Suppressor macrophage treated with lipopolysaccharide for 1 hour (primary cell): ENCODE results near the gene CTTN.
A peak's percentile ranks its signal among the peaks of the same experiment; 100 is the strongest.

Source experiments
- DNase-seq, 3 donors: peaks; one replicate each; pipeline ENCODE4 v3.0.0-alpha.2; 2020 to 2022

The CTTN gene

DNA sequence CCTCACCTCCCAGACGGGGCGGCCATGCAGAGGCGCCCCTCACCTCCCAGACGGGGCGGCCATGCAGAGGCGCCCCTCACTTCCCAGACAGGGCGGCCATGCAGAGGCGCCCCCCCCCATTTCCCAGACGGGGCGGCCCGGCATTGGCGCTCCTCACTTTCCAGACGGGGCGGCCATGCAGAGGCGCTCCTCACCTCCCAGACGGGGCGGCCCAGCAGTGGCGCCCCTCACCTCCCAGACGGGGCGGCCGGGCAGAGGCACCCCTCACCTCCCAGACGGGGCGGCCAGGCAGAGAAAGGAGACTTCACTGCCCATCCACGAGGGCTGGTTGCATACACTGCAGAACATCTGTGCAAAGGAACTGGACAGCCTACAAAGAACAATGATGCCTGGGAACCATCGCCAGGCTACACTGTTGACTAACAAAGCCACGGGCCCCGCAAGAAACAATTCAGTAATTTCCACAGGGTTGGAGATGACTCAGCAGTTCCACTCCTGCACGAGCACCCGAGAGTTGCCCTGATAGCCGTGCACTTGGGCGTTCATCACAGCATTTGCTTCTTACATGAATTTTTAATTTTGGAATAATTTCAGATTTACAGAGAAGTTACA lies 58.7 kb downstream of the CTTN start:
- peak; percentile 32 to 48 (median 47) for DNase-seq

DNA sequence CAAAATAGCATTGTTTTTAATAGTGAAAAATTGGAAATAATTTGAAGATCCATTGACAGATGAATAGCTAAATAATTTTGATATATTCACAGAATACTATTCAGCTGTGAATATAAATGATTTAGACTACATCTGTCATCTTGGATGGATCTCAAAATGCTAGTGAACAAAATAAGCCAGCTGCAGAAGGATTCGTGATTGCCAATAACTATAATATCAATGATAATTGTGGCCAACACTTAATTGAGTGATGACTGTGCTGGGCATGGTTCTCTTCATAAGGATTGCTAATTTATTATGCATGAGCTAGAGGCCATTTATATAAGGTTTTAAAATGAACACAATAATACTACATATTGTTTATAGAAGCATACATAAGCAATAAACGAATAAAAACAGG lies 60.4 kb downstream of the CTTN start:
- DNase-seq: no peak

GRCh38 chr11:70460111-70460510 lies 61.8 kb downstream of the CTTN start:
- no peak for DNase-seq

- no peak for DNase-seq
Observed at GRCh38 chr11:70460964-70461363, 62.6 kb downstream of the CTTN start.

GRCh38 chr11:70462818-70463477 lies 64.6 kb downstream of the CTTN start:
- no peak for DNase-seq

GRCh38 chr11:70463478-70464255 lies 65.3 kb downstream of the CTTN start:
- no peak for DNase-seq

DNA sequence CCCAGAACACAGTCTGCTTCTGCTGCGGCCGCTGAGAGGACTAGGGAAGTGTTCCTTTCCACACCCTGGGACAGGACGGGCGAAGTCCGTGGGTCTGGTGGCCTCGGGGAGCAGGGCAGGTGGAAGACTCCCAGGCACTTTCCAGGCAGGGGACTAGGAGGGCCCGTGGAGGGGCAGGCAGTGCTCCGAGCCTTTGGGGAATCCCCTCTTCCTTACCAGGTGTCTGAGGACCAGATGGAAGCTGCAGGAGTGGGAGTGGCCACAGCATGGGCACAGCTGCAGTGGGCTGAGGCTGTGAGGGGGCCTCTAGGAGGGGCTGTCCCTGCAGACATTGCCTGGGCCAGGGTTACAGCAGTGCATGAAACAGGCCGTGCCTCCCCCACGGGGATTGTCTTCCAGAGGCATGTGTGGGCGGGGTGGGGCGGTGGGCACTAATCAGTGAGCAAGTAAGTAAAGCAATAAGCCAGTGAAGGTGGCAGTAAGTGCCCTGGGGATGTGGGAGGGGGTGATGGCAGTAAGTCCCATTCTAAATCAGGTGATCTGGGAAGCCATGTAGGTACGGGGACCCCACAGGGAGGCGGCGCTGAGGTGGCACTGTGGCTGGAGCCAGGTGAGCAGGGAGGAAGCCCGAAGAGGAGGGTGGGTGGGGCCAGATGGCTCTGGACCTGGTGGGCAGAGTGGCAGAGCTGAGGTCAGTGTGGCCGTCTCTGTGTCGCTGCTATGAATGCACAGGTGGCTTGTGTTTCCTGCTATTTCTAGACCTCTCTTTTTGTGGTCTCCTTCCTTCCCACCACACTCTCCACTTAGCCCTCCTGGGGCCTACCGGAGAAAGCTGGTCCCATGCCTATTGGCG lies 66.4 kb downstream of the CTTN start:
- DNase-seq: no peak

DNA sequence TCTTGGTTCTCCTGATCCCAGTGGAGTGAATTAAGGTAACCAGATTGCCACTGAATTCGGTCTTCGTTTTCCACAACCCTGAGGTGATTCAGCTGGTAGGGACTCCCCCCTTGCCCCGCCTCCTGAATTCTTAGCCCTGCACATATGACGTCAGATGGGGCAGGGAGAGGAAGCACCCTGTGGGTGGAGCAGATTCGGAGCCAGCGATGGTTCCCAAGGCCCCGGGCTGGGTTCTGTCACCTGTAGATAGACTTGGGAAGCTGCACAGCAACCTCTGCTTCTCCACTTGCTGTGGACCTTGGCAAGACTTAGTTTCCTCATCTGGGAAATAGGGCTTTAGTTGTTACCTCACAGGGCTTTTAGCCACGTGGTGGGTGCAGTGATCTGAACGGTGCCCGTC lies 67.8 kb downstream of the CTTN start:
- peak; percentile 53 to 62 (median 58) for DNase-seq

DNA sequence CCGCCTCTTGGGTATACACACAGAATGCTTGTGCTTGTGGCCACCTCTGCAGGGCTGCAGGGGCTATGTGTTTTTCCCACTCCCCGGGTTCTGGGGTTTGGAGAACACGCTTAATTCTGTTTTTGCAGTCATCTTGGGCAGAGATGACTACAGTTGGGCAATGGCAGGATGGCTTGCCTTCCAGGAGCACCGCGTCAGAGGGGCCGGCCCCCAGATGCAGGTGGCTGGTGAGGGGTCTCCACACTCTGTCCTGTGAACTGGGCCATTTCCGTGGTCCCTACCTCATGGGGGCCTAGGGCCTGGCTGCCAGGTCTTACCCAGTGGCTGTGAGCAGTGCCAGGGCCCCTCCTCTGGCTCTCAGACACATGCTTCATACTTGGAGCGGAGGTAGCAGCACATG lies 68.3 kb downstream of the CTTN start:
- no peak for DNase-seq

GRCh38 chr11:70467201-70468085 lies 69.1 kb downstream of the CTTN start:
- peak; percentile 65 to 85 (median 83) for DNase-seq

DNA sequence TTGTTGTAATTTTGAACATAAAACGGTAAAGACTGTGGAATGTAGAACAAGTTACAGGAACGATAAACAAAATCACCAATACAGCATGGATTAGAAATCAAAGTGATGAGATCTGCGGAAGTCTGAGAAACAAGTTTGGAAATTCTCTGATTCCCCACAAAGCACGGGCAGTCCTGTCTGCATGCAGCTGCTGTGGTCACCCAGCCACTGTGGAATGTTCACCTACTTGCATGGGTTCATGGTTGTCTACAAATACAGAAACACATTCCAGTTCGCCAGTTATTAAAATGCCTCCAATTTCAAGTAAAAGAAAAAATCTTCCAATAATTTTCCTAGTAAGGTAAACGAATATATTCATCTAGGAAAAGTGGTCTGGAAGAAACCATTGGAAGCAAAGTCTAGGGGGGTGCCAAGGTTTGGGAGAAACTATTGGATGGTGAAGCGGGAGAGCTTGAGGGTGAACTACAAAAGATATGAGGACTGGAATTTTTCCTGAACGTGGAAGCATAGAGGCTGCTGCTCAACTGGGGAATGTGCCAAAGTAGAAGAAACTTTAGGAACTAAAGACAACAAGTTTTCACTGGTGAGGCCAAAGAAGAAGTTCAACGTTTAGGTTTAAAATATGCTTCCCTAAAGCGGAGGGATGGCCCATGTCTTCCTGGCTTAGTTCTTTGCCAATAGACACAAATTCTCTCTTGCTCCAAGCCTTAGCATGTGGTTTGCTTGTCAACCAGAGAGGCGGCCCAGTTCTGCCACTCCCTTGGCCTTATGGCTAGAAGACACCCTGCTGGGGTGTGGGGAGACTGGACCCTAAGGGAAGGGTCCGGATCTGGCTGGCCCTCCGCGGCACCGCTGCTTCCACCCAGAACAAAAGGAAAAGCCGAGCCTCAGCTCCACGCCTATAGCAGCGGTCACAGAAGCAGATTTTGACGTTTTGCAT lies 70.2 kb downstream of the CTTN start:
- peak in 1 of 3 donors; percentile 12 for DNase-seq

GRCh38 chr11:70470127-70470526 lies 71.8 kb downstream of the CTTN start:
- DNase-seq: peak in 1 of 3 donors; percentile 29

DNA sequence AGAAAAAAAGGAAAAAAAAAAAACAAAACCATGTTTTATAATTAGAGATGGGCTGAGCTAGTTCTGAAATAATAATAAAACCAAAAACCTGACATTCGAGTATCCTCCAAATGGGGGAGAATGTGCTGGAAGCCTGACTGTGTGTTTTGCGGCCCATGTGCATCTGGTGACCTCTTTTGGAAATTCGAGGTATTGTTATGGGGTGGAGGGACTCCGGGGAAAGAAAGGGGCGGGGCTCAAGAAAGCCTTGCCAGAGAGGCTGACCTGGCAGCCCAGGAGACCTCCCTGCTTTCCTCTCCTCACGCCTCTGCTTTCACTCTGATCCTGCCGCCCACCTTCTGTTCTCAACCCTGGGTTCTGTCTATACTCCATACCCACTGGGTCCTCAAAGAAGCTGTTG lies 72.9 kb downstream of the CTTN start:
- peak; percentile 38 to 50 (median 46) for DNase-seq

GRCh38 chr11:70472240-70472639 lies 73.9 kb downstream of the CTTN start:
- no peak for DNase-seq

- DNase-seq: no peak
Observed at GRCh38 chr11:70473186-70473872, 75.0 kb downstream of the CTTN start.

GRCh38 chr11:70473873-70474690 lies 75.8 kb downstream of the CTTN start:
- no peak for DNase-seq

- no peak for DNase-seq
Observed at GRCh38 chr11:70474710-70475109, 76.4 kb downstream of the CTTN start.

- no peak for DNase-seq
Observed at GRCh38 chr11:70476669-70477068, 78.3 kb downstream of the CTTN start.

DNA sequence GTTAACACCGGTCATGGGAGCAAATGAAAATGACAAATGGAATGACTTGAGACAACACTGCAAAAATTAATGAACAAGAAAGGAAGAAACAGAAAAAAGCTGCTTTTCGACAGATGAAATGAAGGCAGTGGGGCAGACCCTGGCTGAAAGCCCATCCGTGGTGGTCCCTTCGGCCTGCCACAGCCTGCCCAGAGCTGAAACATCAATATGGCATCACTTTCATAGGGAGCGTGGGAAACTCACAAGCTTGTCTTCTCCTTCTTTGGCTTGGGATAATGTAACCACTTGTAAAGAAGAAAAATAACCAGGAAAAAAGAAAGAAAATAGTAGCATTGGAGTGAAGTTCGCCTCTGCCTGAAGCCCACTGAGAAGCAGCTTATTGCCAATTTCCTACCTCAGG lies 78.8 kb downstream of the CTTN start:
- no peak for DNase-seq
